Transverse colon (tissue), 4 donors: Measurements from ENCODE around the gene TCTN2.

Experiments used
- POLR2AphosphoS5 ChIP-seq, 3 donors: sonication (generic); formaldehyde crosslinking; IDR thresholded peaks; one replicate each; pipeline ENCODE4 v1.6.1; 2016; ENCODE audit warnings: antibody characterized with exemption in 3 of 3
- TF ChIP-seq, protein P1 (sequence below), 5 experiments: fragments of 200-600 bp in 3 of 5; fragments of 450-650 bp in 2 of 5; sonication (generic) in 3 of 5; IDR thresholded peaks; 1 replicate in 2 of 5; 2 replicates in 3 of 5; pipeline ENCODE4 v1.5.1; 2016 to 2017; ENCODE audit warnings: antibody characterized with exemption in 5 of 5, inconsistent platforms in 3 of 5, mild to moderate bottlenecking in 2 of 5, moderate library complexity in 1 of 5

GRCh38 chr12:123750159-123750656 is 79.3 kb downstream of the TCTN2 start:
- TF ChIP-seq, protein P1, sequence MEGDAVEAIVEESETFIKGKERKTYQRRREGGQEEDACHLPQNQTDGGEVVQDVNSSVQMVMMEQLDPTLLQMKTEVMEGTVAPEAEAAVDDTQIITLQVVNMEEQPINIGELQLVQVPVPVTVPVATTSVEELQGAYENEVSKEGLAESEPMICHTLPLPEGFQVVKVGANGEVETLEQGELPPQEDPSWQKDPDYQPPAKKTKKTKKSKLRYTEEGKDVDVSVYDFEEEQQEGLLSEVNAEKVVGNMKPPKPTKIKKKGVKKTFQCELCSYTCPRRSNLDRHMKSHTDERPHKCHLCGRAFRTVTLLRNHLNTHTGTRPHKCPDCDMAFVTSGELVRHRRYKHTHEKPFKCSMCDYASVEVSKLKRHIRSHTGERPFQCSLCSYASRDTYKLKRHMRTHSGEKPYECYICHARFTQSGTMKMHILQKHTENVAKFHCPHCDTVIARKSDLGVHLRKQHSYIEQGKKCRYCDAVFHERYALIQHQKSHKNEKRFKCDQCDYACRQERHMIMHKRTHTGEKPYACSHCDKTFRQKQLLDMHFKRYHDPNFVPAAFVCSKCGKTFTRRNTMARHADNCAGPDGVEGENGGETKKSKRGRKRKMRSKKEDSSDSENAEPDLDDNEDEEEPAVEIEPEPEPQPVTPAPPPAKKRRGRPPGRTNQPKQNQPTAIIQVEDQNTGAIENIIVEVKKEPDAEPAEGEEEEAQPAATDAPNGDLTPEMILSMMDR (IDR thresholded peaks at IDR 0.05): no peak
- TF ChIP-seq POLR2AphosphoS5 (IDR thresholded peaks at IDR 0.05): no peak
